Gastrocnemius medialis (tissue), 4 donors: ENCODE data around the gene PFDN6.

Experiments
- CTCF ChIP-seq, 5 experiments: fragments of 450-650 bp in 3 of 5; fragments of 200-600 bp in 2 of 5; sonication (generic) in 2 of 5; IDR thresholded peaks in 4 of 5; conservative IDR thresholded peaks in 1 of 5; 1 replicate in 4 of 5; 2 replicates in 1 of 5; pipeline ENCODE4 v1.5.1; 2016 to 2019; ENCODE audit warnings: antibody characterized with exemption in 5 of 5, mild to moderate bottlenecking in 3 of 5, moderate library complexity in 3 of 5
- POLR2A ChIP-seq, 2 donors: fragments of 450-650 bp; IDR thresholded peaks; one replicate each; pipeline ENCODE4 v1.6.1; 2017; ENCODE audit warnings: antibody characterized with exemption in 2 of 2, mild to moderate bottlenecking in 2 of 2, moderate library complexity in 2 of 2

DNA sequence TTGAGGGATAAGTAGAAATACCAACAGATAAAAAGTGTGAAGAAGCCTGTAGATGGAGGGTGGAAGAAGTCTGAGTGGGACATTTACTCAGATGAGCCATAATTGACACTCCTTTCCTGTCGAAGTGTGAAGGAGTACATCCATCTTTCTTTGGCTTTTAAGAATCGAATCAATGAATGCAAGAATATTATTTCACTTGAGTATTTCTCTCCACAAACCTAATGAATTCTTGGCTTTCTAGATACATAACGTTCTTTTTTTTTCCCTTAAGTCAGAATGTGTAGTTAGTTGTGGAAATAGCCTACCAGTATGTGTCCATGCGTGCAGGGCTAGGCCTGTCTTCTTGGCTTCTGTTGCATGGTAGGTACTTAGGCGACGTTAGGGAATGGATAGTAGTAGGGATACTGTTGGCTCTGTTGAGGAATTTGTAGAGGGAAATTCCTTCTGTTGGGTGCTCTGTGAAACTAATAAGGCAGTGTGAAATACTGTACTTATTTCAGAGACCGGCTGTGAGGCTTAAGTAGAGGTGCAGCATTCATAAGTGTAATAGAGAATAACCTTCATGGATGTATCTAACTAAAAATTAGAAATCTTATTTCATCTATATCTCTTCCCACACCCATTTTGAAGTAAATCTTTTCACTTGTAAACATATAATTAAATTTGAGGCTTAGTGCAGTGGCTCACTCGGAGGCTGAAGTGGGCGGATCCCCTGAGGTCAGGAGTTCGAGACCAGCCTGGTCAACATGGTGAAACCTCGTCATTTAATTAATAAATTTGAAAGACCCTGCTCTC is 16.1 kb upstream of the PFDN6 start:
- TF ChIP-seq POLR2A (IDR thresholded peaks at IDR 0.05), result no peak
- no peak for TF ChIP-seq CTCF (IDR thresholded peaks at IDR 0.05 in 4 of 5, conservative IDR thresholded peaks at IDR 0.05 in 1 of 5)
